ENCODE data around the gene FGF19. TPM values are rescaled to one million over a fixed set of nuclear protein-coding genes. Genes with fewer than 3 reads are reported as not detected.

FGF19 gene
- total RNA-seq, 1 donor: not detected

GRCh38 chr11:69746752-69747742, 43.2 kb upstream of the FGF19 start:
- no peak for DNase-seq (ENCODE audit: low read depth)
- H3K4me3 ChIP-seq (ENCODE audit: low read depth, low read length): no peak overlapping the region
- TF ChIP-seq, protein P1, sequence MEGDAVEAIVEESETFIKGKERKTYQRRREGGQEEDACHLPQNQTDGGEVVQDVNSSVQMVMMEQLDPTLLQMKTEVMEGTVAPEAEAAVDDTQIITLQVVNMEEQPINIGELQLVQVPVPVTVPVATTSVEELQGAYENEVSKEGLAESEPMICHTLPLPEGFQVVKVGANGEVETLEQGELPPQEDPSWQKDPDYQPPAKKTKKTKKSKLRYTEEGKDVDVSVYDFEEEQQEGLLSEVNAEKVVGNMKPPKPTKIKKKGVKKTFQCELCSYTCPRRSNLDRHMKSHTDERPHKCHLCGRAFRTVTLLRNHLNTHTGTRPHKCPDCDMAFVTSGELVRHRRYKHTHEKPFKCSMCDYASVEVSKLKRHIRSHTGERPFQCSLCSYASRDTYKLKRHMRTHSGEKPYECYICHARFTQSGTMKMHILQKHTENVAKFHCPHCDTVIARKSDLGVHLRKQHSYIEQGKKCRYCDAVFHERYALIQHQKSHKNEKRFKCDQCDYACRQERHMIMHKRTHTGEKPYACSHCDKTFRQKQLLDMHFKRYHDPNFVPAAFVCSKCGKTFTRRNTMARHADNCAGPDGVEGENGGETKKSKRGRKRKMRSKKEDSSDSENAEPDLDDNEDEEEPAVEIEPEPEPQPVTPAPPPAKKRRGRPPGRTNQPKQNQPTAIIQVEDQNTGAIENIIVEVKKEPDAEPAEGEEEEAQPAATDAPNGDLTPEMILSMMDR (IDR thresholded peaks at IDR 0.05; ENCODE audit: insufficient read depth, low read length): no peak

DNA sequence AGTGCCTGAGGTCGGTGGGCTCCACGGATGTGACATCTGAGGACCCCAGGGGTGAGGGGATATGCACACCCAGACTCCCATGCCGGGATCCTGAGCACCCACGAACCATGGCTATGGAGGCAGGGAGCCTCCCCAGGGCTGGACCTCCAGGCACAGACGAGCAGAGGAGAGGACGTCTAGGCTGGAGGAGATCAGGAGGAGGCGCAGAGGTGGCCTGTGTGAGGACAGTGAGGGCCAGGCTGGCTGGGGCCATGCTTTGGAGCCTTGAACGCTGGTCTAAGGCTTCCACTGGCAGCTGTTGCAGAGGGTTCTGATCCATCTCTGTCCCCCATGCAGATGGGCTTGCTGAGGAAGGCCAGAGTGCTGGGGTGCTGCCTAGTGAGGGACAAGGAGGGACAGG, 42.3 kb upstream of the FGF19 start:
- no peak overlapping the region for H3K4me3 ChIP-seq (ENCODE audit: low read depth, low read length)
- TF ChIP-seq, protein P1 (IDR thresholded peaks at IDR 0.05; ENCODE audit: insufficient read depth, low read length): no peak
- DNase-seq (ENCODE audit: low read depth): no peak

- TF ChIP-seq, protein P1 (IDR thresholded peaks at IDR 0.05; ENCODE audit: insufficient read depth, low read length): no peak
- DNase-seq (ENCODE audit: low read depth): no peak
- no peak overlapping the region for H3K4me3 ChIP-seq (ENCODE audit: low read depth, low read length)
These were observed 41.4 kb upstream of the FGF19 start for GRCh38 chr11:69745201-69745600.

DNA sequence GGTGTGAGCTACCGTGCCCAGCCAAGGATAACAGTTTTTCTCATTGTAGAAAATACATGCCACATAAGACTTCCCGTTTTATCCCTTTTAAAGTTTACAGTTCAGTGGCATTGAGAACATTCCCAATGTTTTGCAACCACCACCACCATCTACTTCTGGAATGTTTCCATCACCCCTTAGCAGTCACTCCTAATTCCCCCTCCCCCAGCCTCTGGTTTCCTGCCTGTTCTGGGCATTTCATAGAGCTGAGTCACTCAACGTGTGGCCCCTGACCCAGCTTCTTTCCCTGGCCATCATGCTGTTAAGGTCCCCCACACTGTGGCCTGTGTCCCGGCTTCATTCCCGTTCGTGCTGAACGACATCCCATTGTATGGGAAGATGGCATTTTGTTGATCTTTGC, 40.6 kb upstream of the FGF19 start:
- peak; percentile 19 for DNase-seq (ENCODE audit: low read depth)
- no peak overlapping the region for H3K4me3 ChIP-seq (ENCODE audit: low read depth, low read length)
- TF ChIP-seq, protein P1 (IDR thresholded peaks at IDR 0.05; ENCODE audit: insufficient read depth, low read length): no peak

DNA sequence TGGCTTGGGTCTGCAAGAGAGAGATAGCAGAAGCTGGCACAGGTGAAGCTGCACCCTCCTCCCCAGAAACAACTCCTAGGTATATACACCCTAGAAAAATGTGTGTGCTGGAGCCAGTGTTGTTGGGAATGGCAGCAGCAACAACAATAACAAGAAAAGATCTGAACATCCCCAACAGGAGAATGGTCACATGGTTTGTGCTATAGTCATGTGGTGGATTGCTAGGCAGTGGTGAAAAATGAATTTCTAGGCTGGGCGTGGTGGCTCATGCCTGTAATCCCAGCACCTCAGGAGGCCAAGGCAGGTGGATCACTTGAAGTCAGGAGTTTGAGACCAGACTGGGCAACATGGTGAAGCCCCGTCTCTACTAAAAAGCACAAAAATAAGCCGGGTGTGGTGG, 31.0 kb upstream of the FGF19 start:
- H3K4me3 ChIP-seq (ENCODE audit: low read depth, low read length): no peak overlapping the region
- DNase-seq (ENCODE audit: low read depth): no peak
- TF ChIP-seq, protein P1 (IDR thresholded peaks at IDR 0.05; ENCODE audit: insufficient read depth, low read length): no peak

GRCh38 chr11:69734367-69734766, 30.5 kb upstream of the FGF19 start:
- TF ChIP-seq, protein P1 (IDR thresholded peaks at IDR 0.05; ENCODE audit: insufficient read depth, low read length): no peak
- H3K4me3 ChIP-seq (ENCODE audit: low read depth, low read length): no peak overlapping the region
- no peak for DNase-seq (ENCODE audit: low read depth)
